ENCODE results near the gene FMN1. TPM values are rescaled to one million over a fixed set of nuclear protein-coding genes. Genes with fewer than 3 reads are reported as not detected.

The FMN1 gene
- total RNA-seq, 1 experiment from 2014 or later = 0.37 TPM

- H3K27me3 ChIP-seq (replicated peaks; ENCODE audit: insufficient read depth, low read depth, low read length, poor library complexity) = peaks cover 11% of the 10 kb centered on the region
- no peaks in the 10 kb centered on the region for H3K4me1 ChIP-seq (ENCODE audit: insufficient read depth, low read length, poor library complexity, severe bottlenecking)
- no peak for TF ChIP-seq EZH2 (IDR thresholded peaks at IDR 0.05; ENCODE audit: borderline replicate concordance, low read depth, low read length, poor library complexity, severe bottlenecking)
- no peak for TF ChIP-seq CTCF (conservative IDR thresholded peaks at IDR 0.05; ENCODE audit: low read depth, low read length)
- ChIA-PET POLR2A (ENCODE audit: low non-redundant PET) (interaction anchor here (0.6 kb wide), 1 partner anchor 708 kb away, joined by 4 read pairs; no protein-coding TSS in a partner anchor), CTCF (no interaction called here)
- no peak overlapping the region for H3K27ac ChIP-seq (ENCODE audit: low read depth, low read length, poor library complexity, severe bottlenecking)
- intact Hi-C loops (cut with micrococcal nuclease; ENCODE audit: unreplicated experiment) = no loop called here
- H3K36me3 ChIP-seq (ENCODE audit: insufficient read depth, low read length, poor library complexity, severe bottlenecking) = no peaks in the 10 kb centered on the region
- H3K9me3 ChIP-seq (ENCODE audit: low read depth, low read length, poor library complexity, severe bottlenecking) = no peaks in the 10 kb centered on the region
- no peak for DNase-seq (ENCODE audit: low spot score)
- no peak overlapping the region for H3K4me3 ChIP-seq (ENCODE audit: low read depth, low read length, poor library complexity, severe bottlenecking)
- no TSS peak for BruUV-seq (replicated peaks)
Observed at GRCh38 chr15:33014586-33014985, 179.9 kb downstream of the FMN1 start.

DNA sequence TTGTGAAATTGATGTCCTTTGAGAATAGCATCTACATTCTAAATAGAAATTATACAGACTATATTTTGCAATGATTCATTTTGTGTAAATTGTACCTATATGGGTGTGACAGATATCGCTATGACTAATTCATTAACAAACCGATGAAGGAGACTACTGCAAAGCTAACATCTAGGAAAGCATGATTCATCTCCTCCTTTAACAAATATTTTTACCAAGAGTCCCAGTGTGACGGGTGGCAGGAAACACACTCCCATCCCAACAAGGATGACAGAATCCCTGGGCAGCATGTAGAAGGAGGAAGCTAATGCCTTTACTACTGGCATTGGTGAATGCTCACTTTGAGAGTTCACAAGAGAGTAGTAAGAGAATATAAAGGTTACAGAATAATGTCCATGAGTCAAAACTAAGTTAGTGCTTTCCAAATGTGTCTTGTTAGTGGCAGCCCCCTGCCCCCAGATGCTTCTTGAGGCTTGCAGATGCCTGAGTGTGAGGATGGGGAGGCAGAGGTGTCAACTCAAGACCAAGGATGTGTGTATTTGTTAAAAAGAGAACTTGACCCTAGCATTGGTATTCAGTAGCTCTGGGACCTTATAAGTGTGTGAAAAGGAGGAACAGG, 180.6 kb downstream of the FMN1 start:
- no peak overlapping the region for H3K4me3 ChIP-seq (ENCODE audit: low read depth, low read length, poor library complexity, severe bottlenecking)
- no peaks in the 10 kb centered on the region for H3K36me3 ChIP-seq (ENCODE audit: insufficient read depth, low read length, poor library complexity, severe bottlenecking)
- ChIA-PET POLR2A (ENCODE audit: low non-redundant PET) (no interaction called here), CTCF (no interaction called here)
- no TSS peak for BruUV-seq (replicated peaks)
- no peak for TF ChIP-seq EZH2 (IDR thresholded peaks at IDR 0.05; ENCODE audit: borderline replicate concordance, low read depth, low read length, poor library complexity, severe bottlenecking)
- no peak for TF ChIP-seq CTCF (conservative IDR thresholded peaks at IDR 0.05; ENCODE audit: low read depth, low read length)
- H3K27me3 ChIP-seq (replicated peaks; ENCODE audit: insufficient read depth, low read depth, low read length, poor library complexity) = peaks cover 18% of the 10 kb centered on the region
- H3K27ac ChIP-seq (ENCODE audit: low read depth, low read length, poor library complexity, severe bottlenecking) = no peak overlapping the region
- intact Hi-C loops (cut with micrococcal nuclease; ENCODE audit: unreplicated experiment) = no loop called here
- H3K9me3 ChIP-seq (ENCODE audit: low read depth, low read length, poor library complexity, severe bottlenecking) = no peaks in the 10 kb centered on the region
- peak; percentile 9 for DNase-seq (ENCODE audit: low spot score)
- no peaks in the 10 kb centered on the region for H3K4me1 ChIP-seq (ENCODE audit: insufficient read depth, low read length, poor library complexity, severe bottlenecking)

GRCh38 chr15:33011976-33012375, 182.5 kb downstream of the FMN1 start:
- CTCF ChIA-PET = no interaction called here
- peaks cover 36% of the 10 kb centered on the region for H3K27me3 ChIP-seq (replicated peaks; ENCODE audit: insufficient read depth, low read depth, low read length, poor library complexity)
- no peak for DNase-seq (ENCODE audit: low spot score)
- no peaks in the 10 kb centered on the region for H3K9me3 ChIP-seq (ENCODE audit: low read depth, low read length, poor library complexity, severe bottlenecking)
- BruUV-seq (replicated peaks) = no TSS peak
- H3K4me1 ChIP-seq (ENCODE audit: insufficient read depth, low read length, poor library complexity, severe bottlenecking) = no peaks in the 10 kb centered on the region
- POLR2A ChIA-PET (ENCODE audit: low non-redundant PET) = no interaction called here
- H3K36me3 ChIP-seq (ENCODE audit: insufficient read depth, low read length, poor library complexity, severe bottlenecking) = no peaks in the 10 kb centered on the region
- intact Hi-C loops (cut with micrococcal nuclease; ENCODE audit: unreplicated experiment) = no loop called here
- no peak for TF ChIP-seq CTCF (conservative IDR thresholded peaks at IDR 0.05; ENCODE audit: low read depth, low read length)
- TF ChIP-seq EZH2 (IDR thresholded peaks at IDR 0.05; ENCODE audit: borderline replicate concordance, low read depth, low read length, poor library complexity, severe bottlenecking) = no peak
- H3K27ac ChIP-seq (ENCODE audit: low read depth, low read length, poor library complexity, severe bottlenecking) = no peak overlapping the region
- no peak overlapping the region for H3K4me3 ChIP-seq (ENCODE audit: low read depth, low read length, poor library complexity, severe bottlenecking)

Measured in A673 (cell line).